Panc1 (cell line): ENCODE measurements around the gene SV2B. TPM values are rescaled to one million over a fixed set of nuclear protein-coding genes. Genes with fewer than 3 reads are reported as not detected.

Experiments used
- ATAC-seq: fragments of 200-7000 bp; cut with Tn5 transposase; 2 replicates; pipeline ENCODE4 v1.9.1; 2020; ENCODE audit warnings: mild to moderate bottlenecking, moderate library complexity
- BruUV-seq: library from RNA; stranded (reverse); fragments of 400-500 nt; replicated peaks from 2 replicates; lab custom pipeline; 2021; lab: Mats Ljungman, UMichigan
- CTCF ChIA-PET: fragments of 300-600 bp; sonication (Branson Sonifier 250); formaldehyde crosslinking; loops from one replicate; lab custom pipeline; 2022; ENCODE audit warnings: antibody characterized with exemption; lab: Charles Lee
- POLR2A ChIA-PET: fragments of 300-600 bp; sonication (Branson Sonifier 250); formaldehyde crosslinking; loops from one replicate; lab custom pipeline; 2022; ENCODE audit warnings: antibody characterized with exemption; lab: Charles Lee
- DNase-seq: peaks from one replicate; pipeline ENCODE4 v3.0.0-alpha.2; 2010; ENCODE audit warnings: low read depth, low spot score
- H3K27ac ChIP-seq: 2 replicates; pipeline ENCODE4 v1.5.1; 2011; ENCODE audit warnings: mild to moderate bottlenecking, low read length, inconsistent platforms
- H3K27me3 ChIP-seq: fragments of 200-500 bp; sonication (Bioruptor generic); 2 replicates; pipeline ENCODE4 v1.6.0; 2014; ENCODE audit warnings: low read length, inconsistent platforms; ENCODE audit not compliant: control insufficient read depth, insufficient read depth
- H3K36me3 ChIP-seq: fragments of 200-500 bp; sonication (Bioruptor generic); 2 replicates; pipeline ENCODE4 v1.5.1; 2014; ENCODE audit warnings: inconsistent platforms, mild to moderate bottlenecking, low read length, moderate library complexity; ENCODE audit not compliant: control insufficient read depth, insufficient read depth
- H3K4me1 ChIP-seq: 2 replicates; pipeline ENCODE4 v1.5.1; 2011; ENCODE audit warnings: inconsistent platforms, mild to moderate bottlenecking, low read length, moderate library complexity; ENCODE audit not compliant: control insufficient read depth, insufficient read depth
- H3K4me3 ChIP-seq, 2 experiments: 2 replicates each; pipeline ENCODE4 v1.5.1; 2011 to 2012; ENCODE audit warnings: low read depth in 2 of 2, low read length in 2 of 2, mild to moderate bottlenecking in 2 of 2, inconsistent platforms in 1 of 2, moderate library complexity in 1 of 2
- H3K9me3 ChIP-seq: fragments of 200-500 bp; sonication (Bioruptor generic); 2 replicates; pipeline ENCODE4 v1.5.1; 2014; ENCODE audit warnings: low read depth, mild to moderate bottlenecking, inconsistent platforms, low read length, moderate library complexity; ENCODE audit not compliant: control insufficient read depth, insufficient read depth
- POLR2AphosphoS5 ChIP-seq: IDR thresholded peaks from 2 replicates; pipeline ENCODE4 v1.6.1; 2012; ENCODE audit warnings: mild to moderate bottlenecking, low read depth, low read length, moderate library complexity
- SIN3A ChIP-seq: IDR thresholded peaks from 2 replicates; pipeline ENCODE4 v1.6.1; 2012; ENCODE audit warnings: low read depth, mild to moderate bottlenecking, low read length, moderate library complexity, borderline replicate concordance; ENCODE audit not compliant: insufficient read depth
- TCF7L2 ChIP-seq: IDR thresholded peaks from 2 replicates; pipeline ENCODE4 v1.6.1; 2011; ENCODE audit warnings: mild to moderate bottlenecking, low read depth, low read length, inconsistent platforms
- in situ Hi-C: cut with HindIII; loops from 2 replicates; pipeline ENCODE4 v1.10.0; 2016; ENCODE audit warnings: low sequenced_read_pairs, low pct_unique_long_range_greater_than_20kb
- intact Hi-C: fragments of 100-400 bp; cut with micrococcal nuclease; formaldehyde crosslinking; loops from one replicate; pipeline ENCODE4 v1.10.0; 2022; ENCODE audit not compliant: unreplicated experiment
- total RNA-seq: library from RNA; stranded (reverse); gene quantifications from one replicate; pipeline ENCODE4 v1.2.1, GENCODE V29; 2021; ENCODE audit not compliant: unreplicated experiment
- TF ChIP-seq, protein P1 (sequence below), 2 experiments: IDR thresholded peaks; 2 replicates each; pipeline ENCODE4 v1.6.1; 2011 to 2012; ENCODE audit warnings: low read depth in 2 of 2, control low read depth in 1 of 2, low read length in 1 of 2, mild to moderate bottlenecking in 1 of 2, moderate library complexity in 1 of 2; ENCODE audit not compliant: insufficient read depth in 1 of 2
- TF ChIP-seq, protein P2 (sequence below): fragments of 450-650 bp; IDR thresholded peaks from 2 replicates; pipeline ENCODE4 v1.5.1; 2017; ENCODE audit warnings: mild to moderate bottlenecking

Gene SV2B
- total RNA-seq, 1 experiment from 2014 or later: not detected

DNA sequence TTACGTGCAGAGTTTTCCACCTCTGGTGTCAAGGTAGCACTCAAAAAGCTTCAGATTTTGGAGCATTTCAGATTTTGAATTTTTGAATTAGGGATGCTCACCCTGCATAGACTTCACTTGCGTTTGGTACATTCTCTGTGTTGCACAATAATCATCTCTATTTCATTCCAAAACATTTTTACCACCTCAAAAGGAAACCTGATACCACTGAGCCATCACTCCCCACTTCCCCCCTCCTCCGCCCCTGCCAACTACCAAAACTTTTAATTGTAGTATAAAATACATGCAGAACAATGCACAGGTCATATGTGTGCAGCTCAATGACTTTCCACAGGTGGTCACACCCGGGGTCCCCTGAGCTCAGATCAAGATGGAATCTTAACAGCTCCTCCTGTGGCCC is 208.8 kb downstream of the SV2B start:
- CTCF ChIA-PET: no interaction called here
- H3K36me3 ChIP-seq: no peaks in the 10 kb centered on the region
- in situ Hi-C loops (no loop called here), intact Hi-C loops (loop anchor here (5.0 kb wide), 1 partner anchor 398 kb away; no protein-coding TSS in a partner anchor)
- peaks cover 30% of the 10 kb centered on the region for H3K27me3 ChIP-seq
- BruUV-seq: no TSS peak
- H3K9me3 ChIP-seq: no peaks in the 10 kb centered on the region
- POLR2A ChIA-PET: no interaction called here
- H3K4me3 ChIP-seq: no peak overlapping the region
- no peaks in the 10 kb centered on the region for H3K4me1 ChIP-seq
- no peak for ATAC-seq
- TF ChIP-seq, protein P1, sequence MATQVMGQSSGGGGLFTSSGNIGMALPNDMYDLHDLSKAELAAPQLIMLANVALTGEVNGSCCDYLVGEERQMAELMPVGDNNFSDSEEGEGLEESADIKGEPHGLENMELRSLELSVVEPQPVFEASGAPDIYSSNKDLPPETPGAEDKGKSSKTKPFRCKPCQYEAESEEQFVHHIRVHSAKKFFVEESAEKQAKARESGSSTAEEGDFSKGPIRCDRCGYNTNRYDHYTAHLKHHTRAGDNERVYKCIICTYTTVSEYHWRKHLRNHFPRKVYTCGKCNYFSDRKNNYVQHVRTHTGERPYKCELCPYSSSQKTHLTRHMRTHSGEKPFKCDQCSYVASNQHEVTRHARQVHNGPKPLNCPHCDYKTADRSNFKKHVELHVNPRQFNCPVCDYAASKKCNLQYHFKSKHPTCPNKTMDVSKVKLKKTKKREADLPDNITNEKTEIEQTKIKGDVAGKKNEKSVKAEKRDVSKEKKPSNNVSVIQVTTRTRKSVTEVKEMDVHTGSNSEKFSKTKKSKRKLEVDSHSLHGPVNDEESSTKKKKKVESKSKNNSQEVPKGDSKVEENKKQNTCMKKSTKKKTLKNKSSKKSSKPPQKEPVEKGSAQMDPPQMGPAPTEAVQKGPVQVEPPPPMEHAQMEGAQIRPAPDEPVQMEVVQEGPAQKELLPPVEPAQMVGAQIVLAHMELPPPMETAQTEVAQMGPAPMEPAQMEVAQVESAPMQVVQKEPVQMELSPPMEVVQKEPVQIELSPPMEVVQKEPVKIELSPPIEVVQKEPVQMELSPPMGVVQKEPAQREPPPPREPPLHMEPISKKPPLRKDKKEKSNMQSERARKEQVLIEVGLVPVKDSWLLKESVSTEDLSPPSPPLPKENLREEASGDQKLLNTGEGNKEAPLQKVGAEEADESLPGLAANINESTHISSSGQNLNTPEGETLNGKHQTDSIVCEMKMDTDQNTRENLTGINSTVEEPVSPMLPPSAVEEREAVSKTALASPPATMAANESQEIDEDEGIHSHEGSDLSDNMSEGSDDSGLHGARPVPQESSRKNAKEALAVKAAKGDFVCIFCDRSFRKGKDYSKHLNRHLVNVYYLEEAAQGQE (IDR thresholded peaks at IDR 0.05; ENCODE audit: insufficient read depth in 1 of 2, low read depth in 2 of 2, low read length in 1 of 2): no peak
- TF ChIP-seq TCF7L2: no peak
- no peak for TF ChIP-seq SIN3A
- TF ChIP-seq, protein P2, sequence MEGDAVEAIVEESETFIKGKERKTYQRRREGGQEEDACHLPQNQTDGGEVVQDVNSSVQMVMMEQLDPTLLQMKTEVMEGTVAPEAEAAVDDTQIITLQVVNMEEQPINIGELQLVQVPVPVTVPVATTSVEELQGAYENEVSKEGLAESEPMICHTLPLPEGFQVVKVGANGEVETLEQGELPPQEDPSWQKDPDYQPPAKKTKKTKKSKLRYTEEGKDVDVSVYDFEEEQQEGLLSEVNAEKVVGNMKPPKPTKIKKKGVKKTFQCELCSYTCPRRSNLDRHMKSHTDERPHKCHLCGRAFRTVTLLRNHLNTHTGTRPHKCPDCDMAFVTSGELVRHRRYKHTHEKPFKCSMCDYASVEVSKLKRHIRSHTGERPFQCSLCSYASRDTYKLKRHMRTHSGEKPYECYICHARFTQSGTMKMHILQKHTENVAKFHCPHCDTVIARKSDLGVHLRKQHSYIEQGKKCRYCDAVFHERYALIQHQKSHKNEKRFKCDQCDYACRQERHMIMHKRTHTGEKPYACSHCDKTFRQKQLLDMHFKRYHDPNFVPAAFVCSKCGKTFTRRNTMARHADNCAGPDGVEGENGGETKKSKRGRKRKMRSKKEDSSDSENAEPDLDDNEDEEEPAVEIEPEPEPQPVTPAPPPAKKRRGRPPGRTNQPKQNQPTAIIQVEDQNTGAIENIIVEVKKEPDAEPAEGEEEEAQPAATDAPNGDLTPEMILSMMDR: no peak
- TF ChIP-seq POLR2AphosphoS5: no peak
- no peak overlapping the region for H3K27ac ChIP-seq
- DNase-seq: no peak

DNA sequence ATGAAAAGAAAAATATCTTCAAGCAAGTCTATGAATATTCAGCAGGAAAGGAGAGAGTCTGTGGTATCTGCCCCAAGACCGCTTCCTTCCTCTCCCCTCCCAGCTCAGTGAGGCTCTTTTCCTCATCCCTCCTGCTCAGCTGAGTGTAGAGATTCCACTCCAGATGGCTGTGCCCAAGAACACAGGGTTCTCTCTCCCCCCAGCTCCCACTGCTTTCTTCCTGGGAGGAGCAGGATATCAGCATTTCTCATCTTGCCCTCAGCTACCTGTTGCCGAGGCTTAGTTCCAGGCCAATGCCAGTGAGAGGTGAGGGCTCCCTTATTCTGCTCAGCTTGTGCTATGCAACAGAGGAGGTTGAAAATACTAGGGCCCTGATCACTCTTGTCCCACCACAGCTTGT is 211.9 kb downstream of the SV2B start:
- ChIA-PET CTCF (no interaction called here), POLR2A (no interaction called here)
- BruUV-seq: no TSS peak
- no peaks in the 10 kb centered on the region for H3K36me3 ChIP-seq
- peaks cover 18% of the 10 kb centered on the region for H3K27me3 ChIP-seq
- in situ Hi-C loops (no loop called here), intact Hi-C loops (loop anchor here (10.0 kb wide), 1 partner anchor 293 kb away; no protein-coding TSS in a partner anchor)
- no peak overlapping the region for H3K27ac ChIP-seq
- ATAC-seq (no peak), DNase-seq (no peak)
- TF ChIP-seq SIN3A (no peak), TCF7L2 (no peak), POLR2AphosphoS5 (no peak)
- TF ChIP-seq, protein P1 (IDR thresholded peaks at IDR 0.05; ENCODE audit: insufficient read depth in 1 of 2, low read depth in 2 of 2, low read length in 1 of 2): no peak
- TF ChIP-seq, protein P2: no peak
- H3K4me1 ChIP-seq: no peaks in the 10 kb centered on the region
- no peak overlapping the region for H3K4me3 ChIP-seq
- no peaks in the 10 kb centered on the region for H3K9me3 ChIP-seq
